HepG2 (cell line): ENCODE measurements around the gene PYCARD. TPM values are rescaled to one million over a fixed set of nuclear protein-coding genes. Genes with fewer than 3 reads are reported as not detected.
A peak's percentile ranks its signal among the peaks of the same experiment; 100 is the strongest.

Source experiments
- ATF1 ChIP-seq: IDR thresholded peaks from 2 replicates; pipeline ENCODE4 v1.6.1; 2016; ENCODE audit warnings: mild to moderate bottlenecking, control low read depth
- MXI1 ChIP-seq: IDR thresholded peaks from 3 replicates; pipeline ENCODE4 v1.6.1; 2012; ENCODE audit warnings: low read depth, low read length, inconsistent platforms, borderline replicate concordance
- TAF1 ChIP-seq: sonication (generic); formaldehyde crosslinking; IDR thresholded peaks from 2 replicates; pipeline ENCODE4 v1.4.0; 2020; ENCODE audit warnings: missing genetic modification reagents
- YY1 ChIP-seq: IDR thresholded peaks from 2 replicates; pipeline ENCODE4 v1.6.1; 2011; ENCODE audit warnings: low read length, low read depth, moderate library complexity, mild to moderate bottlenecking; ENCODE audit not compliant: insufficient read depth, insufficient replicate concordance
- ZFP36 ChIP-seq: fragments of 150-350 bp; IDR thresholded peaks from 2 replicates; pipeline ENCODE4 v1.6.1; 2018; ENCODE audit warnings: borderline replicate concordance, low read length, low read depth; ENCODE audit not compliant: partially characterized antibody
- ZNF510 ChIP-seq: sonication (generic); formaldehyde crosslinking; IDR thresholded peaks from 2 replicates; pipeline ENCODE4 v1.4.0; 2020; ENCODE audit warnings: low read depth, mild to moderate bottlenecking, missing genetic modification reagents
- ZNF543 ChIP-seq: sonication (generic); formaldehyde crosslinking; IDR thresholded peaks from 2 replicates; pipeline ENCODE4 v1.4.0; 2020; ENCODE audit warnings: mild to moderate bottlenecking, missing genetic modification reagents
- ZNF589 ChIP-seq: sonication (generic); formaldehyde crosslinking; conservative IDR thresholded peaks from 2 replicates; pipeline ENCODE4 v1.8.0; 2022; ENCODE audit warnings: mild to moderate bottlenecking, moderate library complexity, missing genetic modification reagents
- polyA plus RNA-seq, 8 experiments: library from polyadenylated mRNA; depleted of rRNA in 3 of 8; stranded (reverse) in 7 of 8; unstranded in 1 of 8; fragments of >200 nt; fragmentation: Illumina TruSeq in 4 of 8; extraction: Trizol in 4 of 8; gene quantifications; 2 replicates each; pipeline versions ENCODE4 v1.2.1 to v1.2.3, GENCODE V29; 2011 to 2016; ENCODE audit warnings: low read depth in 4 of 8, missing spikeins in 1 of 8, mixed read lengths in 1 of 8; ENCODE audit not compliant: insufficient read depth in 1 of 8
- total RNA-seq, 5 experiments: library from RNA; depleted of rRNA; stranded (reverse); fragments of >200 nt; fragmentation: Illumina TruSeq; extraction: Trizol; gene quantifications; 2 replicates each; pipeline ENCODE4 v1.2.3, GENCODE V29; 2016; ENCODE audit warnings: low read depth in 1 of 5
- TF ChIP-seq, protein P1 (sequence below): sonication (generic); formaldehyde crosslinking; IDR thresholded peaks from 2 replicates; pipeline ENCODE4 v1.9.0; 2021; ENCODE audit warnings: mild to moderate bottlenecking, missing genetic modification reagents
- TF ChIP-seq, protein P2 (sequence below): conservative IDR thresholded peaks from 2 replicates; pipeline ENCODE4 v1.6.1; 2018; ENCODE audit warnings: missing genetic modification reagents
- TF ChIP-seq, protein P3 (sequence below): IDR thresholded peaks from 2 replicates; pipeline ENCODE4 v1.6.1; 2018; ENCODE audit warnings: missing genetic modification reagents, mild to moderate bottlenecking, missing compliant biosample characterization
- TF ChIP-seq, protein P4 (sequence below): IDR thresholded peaks from 2 replicates; pipeline ENCODE4 v1.6.1; 2016; ENCODE audit warnings: mild to moderate bottlenecking, missing biosample characterization, missing genetic modification reagents
- TF ChIP-seq, protein P5 (sequence below): sonication (generic); formaldehyde crosslinking; IDR thresholded peaks from 2 replicates; pipeline ENCODE4 v1.5.0; 2020; ENCODE audit warnings: mild to moderate bottlenecking, missing genetic modification reagents
- TF ChIP-seq, protein P6 (sequence below): sonication (generic); formaldehyde crosslinking; IDR thresholded peaks from 2 replicates; pipeline ENCODE4 v1.5.0; 2020; ENCODE audit warnings: missing genetic modification reagents, mild to moderate bottlenecking, borderline replicate concordance

Gene PYCARD
- total and polyA plus RNA-seq, 2 of the 13 experiments (the other 11 are each of a cell fraction or from before 2014, with no cell fraction given), result 4.8 to 9.2 TPM

DNA sequence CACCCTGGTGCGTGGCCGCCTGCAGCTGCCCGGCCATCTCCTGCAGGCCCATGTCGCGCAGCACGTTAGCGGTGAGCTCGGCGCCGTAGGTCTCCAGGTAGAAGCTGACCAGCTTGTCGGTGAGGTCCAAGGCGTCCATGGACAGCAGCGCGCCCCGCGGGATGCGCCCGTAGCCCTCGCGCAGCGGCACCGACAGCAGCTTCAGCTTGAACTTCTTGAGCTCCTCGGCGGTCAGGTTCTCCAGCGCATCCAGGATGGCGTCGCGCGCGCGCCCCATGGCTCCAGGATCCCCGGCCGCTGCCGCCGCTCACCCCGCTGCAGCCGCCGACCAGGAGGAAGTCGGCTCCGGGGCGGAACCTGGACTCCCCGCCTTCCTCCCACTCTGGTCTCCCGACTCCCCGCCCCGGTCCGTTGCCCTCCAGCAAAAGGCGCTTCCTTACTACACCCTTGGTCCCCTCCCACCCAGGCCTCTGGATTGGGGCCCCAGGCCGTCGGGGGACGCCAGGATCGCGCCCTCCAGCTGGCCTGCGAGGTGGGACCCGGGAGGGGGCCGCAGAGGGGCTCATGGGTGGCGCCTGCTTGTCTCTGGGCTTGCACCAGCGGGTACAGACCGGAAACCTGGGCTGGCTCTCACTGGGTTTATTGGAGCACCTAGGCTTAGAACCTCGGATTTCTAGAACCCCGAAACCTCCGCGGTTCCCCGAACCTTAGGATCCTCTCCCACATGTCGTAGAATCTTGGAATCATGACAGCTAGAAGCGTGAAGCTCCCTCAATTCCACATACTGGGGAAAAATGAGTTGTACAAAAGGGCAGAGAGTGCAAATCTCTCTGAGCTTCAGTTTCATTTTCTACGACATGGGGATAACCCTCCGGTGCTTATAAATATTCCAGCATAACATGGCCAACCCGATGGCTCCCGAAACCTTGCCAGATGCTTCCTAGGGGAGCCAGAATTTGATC lies at the start of gene PYCARD (continued):
- TF ChIP-seq, protein P1, sequence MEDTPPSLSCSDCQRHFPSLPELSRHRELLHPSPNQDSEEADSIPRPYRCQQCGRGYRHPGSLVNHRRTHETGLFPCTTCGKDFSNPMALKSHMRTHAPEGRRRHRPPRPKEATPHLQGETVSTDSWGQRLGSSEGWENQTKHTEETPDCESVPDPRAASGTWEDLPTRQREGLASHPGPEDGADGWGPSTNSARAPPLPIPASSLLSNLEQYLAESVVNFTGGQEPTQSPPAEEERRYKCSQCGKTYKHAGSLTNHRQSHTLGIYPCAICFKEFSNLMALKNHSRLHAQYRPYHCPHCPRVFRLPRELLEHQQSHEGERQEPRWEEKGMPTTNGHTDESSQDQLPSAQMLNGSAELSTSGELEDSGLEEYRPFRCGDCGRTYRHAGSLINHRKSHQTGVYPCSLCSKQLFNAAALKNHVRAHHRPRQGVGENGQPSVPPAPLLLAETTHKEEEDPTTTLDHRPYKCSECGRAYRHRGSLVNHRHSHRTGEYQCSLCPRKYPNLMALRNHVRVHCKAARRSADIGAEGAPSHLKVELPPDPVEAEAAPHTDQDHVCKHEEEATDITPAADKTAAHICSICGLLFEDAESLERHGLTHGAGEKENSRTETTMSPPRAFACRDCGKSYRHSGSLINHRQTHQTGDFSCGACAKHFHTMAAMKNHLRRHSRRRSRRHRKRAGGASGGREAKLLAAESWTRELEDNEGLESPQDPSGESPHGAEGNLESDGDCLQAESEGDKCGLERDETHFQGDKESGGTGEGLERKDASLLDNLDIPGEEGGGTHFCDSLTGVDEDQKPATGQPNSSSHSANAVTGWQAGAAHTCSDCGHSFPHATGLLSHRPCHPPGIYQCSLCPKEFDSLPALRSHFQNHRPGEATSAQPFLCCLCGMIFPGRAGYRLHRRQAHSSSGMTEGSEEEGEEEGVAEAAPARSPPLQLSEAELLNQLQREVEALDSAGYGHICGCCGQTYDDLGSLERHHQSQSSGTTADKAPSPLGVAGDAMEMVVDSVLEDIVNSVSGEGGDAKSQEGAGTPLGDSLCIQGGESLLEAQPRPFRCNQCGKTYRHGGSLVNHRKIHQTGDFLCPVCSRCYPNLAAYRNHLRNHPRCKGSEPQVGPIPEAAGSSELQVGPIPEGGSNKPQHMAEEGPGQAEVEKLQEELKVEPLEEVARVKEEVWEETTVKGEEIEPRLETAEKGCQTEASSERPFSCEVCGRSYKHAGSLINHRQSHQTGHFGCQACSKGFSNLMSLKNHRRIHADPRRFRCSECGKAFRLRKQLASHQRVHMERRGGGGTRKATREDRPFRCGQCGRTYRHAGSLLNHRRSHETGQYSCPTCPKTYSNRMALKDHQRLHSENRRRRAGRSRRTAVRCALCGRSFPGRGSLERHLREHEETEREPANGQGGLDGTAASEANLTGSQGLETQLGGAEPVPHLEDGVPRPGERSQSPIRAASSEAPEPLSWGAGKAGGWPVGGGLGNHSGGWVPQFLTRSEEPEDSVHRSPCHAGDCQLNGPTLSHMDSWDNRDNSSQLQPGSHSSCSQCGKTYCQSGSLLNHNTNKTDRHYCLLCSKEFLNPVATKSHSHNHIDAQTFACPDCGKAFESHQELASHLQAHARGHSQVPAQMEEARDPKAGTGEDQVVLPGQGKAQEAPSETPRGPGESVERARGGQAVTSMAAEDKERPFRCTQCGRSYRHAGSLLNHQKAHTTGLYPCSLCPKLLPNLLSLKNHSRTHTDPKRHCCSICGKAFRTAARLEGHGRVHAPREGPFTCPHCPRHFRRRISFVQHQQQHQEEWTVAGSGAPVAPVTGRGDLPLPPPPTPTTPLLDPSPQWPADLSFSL (CRISPR knock-in tag), result no peak
- TF ChIP-seq, protein P2, sequence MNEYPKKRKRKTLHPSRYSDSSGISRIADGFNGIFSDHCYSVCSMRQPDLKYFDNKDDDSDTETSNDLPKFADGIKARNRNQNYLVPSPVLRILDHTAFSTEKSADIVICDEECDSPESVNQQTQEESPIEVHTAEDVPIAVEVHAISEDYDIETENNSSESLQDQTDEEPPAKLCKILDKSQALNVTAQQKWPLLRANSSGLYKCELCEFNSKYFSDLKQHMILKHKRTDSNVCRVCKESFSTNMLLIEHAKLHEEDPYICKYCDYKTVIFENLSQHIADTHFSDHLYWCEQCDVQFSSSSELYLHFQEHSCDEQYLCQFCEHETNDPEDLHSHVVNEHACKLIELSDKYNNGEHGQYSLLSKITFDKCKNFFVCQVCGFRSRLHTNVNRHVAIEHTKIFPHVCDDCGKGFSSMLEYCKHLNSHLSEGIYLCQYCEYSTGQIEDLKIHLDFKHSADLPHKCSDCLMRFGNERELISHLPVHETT (CRISPR knock-in tag), result no peak
- TF ChIP-seq, protein P3, sequence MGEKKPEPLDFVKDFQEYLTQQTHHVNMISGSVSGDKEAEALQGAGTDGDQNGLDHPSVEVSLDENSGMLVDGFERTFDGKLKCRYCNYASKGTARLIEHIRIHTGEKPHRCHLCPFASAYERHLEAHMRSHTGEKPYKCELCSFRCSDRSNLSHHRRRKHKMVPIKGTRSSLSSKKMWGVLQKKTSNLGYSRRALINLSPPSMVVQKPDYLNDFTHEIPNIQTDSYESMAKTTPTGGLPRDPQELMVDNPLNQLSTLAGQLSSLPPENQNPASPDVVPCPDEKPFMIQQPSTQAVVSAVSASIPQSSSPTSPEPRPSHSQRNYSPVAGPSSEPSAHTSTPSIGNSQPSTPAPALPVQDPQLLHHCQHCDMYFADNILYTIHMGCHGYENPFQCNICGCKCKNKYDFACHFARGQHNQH (CRISPR knock-in tag), result no peak
- no peak for TF ChIP-seq ZNF589 (CRISPR knock-in tag)
- TF ChIP-seq, protein P4, sequence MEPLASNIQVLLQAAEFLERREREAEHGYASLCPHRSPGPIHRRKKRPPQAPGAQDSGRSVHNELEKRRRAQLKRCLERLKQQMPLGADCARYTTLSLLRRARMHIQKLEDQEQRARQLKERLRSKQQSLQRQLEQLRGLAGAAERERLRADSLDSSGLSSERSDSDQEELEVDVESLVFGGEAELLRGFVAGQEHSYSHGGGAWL (CRISPR knock-in tag), result peak; percentile 30; the same call in 1 of the 2 replicates
- 0 out of 3 replicates have a peak, but pooled peaks have one; percentile 8 for TF ChIP-seq MXI1
- no peak for TF ChIP-seq ZNF510
- 0 out of 2 replicates have a peak, but pooled peaks have one; percentile 4 for TF ChIP-seq ZNF543
- TF ChIP-seq TAF1 (CRISPR knock-in tag), result 0 out of 2 replicates have a peak, but pooled peaks have one; percentile 14
- TF ChIP-seq ATF1 (CRISPR knock-in tag), result no peak
- TF ChIP-seq, protein P5, sequence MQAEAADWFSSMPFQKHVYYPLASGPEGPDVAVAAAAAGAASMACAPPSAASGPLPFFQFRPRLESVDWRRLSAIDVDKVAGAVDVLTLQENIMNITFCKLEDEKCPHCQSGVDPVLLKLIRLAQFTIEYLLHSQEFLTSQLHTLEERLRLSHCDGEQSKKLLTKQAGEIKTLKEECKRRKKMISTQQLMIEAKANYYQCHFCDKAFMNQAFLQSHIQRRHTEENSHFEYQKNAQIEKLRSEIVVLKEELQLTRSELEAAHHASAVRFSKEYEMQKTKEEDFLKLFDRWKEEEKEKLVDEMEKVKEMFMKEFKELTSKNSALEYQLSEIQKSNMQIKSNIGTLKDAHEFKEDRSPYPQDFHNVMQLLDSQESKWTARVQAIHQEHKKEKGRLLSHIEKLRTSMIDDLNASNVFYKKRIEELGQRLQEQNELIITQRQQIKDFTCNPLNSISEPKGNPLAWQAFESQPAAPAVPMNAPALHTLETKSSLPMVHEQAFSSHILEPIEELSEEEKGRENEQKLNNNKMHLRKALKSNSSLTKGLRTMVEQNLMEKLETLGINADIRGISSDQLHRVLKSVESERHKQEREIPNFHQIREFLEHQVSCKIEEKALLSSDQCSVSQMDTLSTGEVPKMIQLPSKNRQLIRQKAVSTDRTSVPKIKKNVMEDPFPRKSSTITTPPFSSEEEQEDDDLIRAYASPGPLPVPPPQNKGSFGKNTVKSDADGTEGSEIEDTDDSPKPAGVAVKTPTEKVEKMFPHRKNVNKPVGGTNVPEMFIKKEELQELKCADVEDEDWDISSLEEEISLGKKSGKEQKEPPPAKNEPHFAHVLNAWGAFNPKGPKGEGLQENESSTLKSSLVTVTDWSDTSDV (CRISPR knock-in tag), result 0 out of 2 replicates have a peak, but pooled peaks have one; percentile 11
- peak; percentile 16 for TF ChIP-seq YY1
- TF ChIP-seq, protein P6, sequence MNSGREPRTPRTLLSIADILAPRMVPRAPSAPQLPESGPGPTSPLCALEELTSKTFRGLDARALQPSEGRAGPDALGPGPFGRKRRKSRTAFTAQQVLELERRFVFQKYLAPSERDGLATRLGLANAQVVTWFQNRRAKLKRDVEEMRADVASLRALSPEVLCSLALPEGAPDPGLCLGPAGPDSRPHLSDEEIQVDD (CRISPR knock-in tag), result peak; percentile 18; the same call in 1 of the 2 replicates
- TF ChIP-seq ZFP36, result no peak
